GM18907 (cell line): ENCODE measurements around the gene TRPM1.

Experiments used
- ATAC-seq: cut with Tn5 transposase; IDR thresholded peaks from one replicate; pipeline ENCODE4 v1.9.1; 2021; ENCODE audit warnings: mild to moderate bottlenecking, moderate library complexity; ENCODE audit not compliant: unreplicated experiment

The TRPM1 gene

GRCh38 chr15:31049682-31050615 lies 51.6 kb downstream of the TRPM1 start:
- ATAC-seq, result no peak

DNA sequence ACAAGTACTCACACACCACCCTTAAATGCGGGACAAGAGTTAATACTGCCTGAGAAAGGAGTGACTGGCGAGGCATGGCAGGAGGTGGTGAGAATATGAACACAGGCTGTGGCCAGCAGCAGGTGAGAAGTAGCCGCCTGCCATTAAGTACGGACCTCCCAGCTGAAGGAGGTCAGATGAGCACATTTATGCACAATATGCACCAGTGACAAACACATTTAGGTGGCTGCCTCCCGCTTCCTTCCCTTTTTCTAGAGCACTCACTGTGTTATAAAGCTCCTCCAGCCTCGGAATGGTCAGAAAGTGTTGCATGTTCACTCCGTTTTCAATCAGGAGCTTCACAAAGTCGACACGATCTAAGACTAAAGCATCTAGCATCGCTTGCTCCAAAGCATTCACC lies 52.4 kb downstream of the TRPM1 start:
- ATAC-seq, result no peak

DNA sequence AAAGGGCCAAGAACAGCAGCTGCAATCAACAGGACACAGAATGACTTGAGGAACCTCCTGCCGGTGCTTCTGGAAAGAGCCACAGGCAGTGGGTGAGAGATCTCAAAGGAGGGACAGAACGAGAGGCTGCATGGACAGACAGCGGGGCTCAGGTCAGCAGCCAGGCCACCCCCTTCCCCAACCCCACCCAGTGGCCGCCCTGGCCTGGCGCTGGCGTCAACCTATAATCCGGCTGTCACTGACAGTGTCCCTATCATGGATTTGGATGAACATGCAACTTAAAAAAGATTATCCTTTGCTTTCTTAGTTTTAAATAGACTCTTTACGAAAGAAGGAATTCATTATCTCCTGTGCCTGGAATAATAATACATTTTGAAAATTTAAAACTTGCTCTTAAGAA lies 54.1 kb downstream of the TRPM1 start:
- no peak for ATAC-seq

DNA sequence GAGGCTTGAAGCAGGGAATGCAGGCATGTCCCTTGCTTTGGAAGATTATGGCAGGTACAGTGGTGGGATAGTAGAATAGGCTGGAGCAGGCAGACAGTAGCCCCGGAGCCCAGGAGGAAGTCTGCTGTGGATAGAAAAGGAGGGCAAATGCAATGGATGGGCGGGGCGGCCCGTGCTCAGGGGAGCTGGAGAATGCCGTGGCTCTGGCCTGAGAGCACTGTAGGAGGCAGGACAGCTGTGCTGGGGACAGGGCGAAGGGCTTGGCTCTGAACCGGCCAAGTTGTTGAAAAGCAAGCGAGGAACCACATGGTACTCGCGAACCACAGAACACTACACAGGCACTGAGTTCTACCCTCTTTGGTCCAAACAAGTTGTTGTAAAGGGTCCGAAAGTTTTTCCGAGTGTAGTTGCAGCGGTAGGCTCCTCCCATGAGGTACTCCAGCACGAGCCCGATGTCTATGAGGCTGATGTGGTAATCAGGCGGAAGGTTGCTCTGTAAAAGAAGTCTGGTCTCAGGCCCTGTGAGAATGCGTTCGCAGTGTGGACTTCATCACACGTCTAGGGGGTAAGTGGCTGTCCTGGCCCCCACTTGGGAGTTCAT lies 54.7 kb downstream of the TRPM1 start:
- ATAC-seq, result no peak

- ATAC-seq, result no peak
Measured at GRCh38 chr15:31045606-31046005, 55.9 kb downstream of the TRPM1 start.

DNA sequence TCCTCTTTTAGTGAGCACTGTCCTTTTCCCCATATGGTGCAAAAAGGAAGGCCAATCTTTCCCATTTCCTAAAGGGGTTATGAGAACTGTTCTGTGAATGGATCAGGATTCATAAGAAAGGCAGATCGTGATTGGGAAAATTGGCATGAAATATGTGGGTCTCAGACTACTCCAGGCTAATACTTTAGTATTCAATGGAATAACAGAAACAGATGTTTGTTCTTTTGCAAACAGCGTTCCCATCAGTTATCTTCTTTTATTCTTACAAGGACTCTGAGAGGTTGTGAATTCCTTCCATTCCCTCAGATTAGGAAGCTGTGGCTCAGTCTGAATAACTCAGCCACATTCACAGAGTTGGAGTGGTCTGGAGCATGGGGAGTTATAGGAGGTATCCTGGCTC lies 58.8 kb downstream of the TRPM1 start:
- ATAC-seq, result no peak

- no peak for ATAC-seq
Measured at GRCh38 chr15:31041610-31042009, 59.9 kb downstream of the TRPM1 start.

DNA sequence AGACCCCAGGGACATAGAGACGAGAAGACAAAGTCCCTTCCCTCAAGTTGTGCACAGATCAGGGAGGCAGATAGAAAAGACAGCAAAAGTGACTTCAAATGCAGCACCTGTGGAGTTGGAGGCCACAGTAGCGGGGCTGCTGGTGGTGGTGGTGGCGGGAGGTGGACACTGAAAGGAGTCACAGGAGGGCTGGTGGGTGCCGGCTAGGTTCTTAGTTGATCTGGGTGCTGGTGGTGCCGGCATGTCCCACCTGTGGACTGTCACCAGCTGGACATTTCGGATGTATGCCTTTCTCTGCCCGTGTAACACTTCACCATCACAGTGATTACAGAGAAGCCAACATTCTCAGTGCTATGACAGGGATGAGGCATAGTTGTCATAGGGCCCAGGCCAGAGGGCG lies 60.9 kb downstream of the TRPM1 start:
- no peak for ATAC-seq

DNA sequence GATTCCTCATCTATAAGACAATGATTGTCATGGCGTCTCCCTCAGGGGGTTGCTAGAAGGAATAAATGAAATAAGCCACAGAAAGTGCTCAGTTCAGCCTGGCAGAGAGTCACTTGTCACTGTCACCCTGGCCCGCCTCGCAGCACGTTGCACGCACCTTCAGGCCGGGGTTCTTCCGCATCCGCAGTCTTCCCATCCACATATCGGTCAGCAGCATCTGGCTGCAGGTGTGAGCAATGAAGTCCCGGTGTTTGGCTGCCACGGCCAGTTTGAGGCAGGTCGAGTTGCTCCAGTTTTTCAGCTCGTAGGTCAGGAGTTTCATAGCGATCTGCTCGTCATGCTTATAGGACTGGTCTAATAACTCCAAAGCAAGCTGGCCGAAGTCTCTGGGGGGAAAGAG lies 61.6 kb downstream of the TRPM1 start:
- ATAC-seq, result no peak

DNA sequence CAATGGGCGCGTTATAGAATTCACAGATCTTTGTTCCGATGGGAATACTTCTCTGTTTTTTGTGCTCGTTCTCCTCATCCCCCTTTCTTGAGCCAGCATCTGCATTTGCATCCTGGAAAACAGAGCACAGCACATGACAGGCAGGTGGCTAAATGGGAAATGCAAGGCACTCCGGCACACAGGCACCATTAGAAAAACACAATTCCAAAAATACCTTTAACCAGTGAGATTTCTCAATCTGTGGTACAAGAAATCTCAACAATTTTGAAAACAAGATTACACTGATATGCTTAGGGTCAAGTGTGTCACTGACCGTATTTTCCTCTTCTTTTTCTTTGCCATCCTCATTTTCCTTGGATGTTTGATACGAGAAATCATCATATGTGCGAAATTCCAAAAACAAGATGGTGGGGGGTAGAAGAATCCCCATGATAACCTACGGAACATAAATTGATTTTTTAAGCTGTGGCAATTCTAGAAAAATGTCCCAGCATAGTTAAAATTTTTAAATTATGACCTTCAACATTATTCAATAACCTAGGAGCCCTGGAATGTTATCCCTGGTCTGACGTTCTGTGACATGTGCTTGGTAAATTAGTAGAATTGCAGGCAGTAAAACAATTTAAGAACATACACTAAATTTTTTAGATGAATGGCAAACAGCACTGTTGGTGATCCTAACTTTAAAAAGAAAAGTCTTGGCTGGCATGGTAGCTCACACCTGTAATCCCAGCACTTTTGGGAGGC lies 63.6 kb downstream of the TRPM1 start:
- no peak for ATAC-seq

- ATAC-seq, result no peak
Measured at GRCh38 chr15:31036783-31037182, 64.7 kb downstream of the TRPM1 start.

GRCh38 chr15:31035610-31036009 lies 65.9 kb downstream of the TRPM1 start:
- ATAC-seq, result no peak

DNA sequence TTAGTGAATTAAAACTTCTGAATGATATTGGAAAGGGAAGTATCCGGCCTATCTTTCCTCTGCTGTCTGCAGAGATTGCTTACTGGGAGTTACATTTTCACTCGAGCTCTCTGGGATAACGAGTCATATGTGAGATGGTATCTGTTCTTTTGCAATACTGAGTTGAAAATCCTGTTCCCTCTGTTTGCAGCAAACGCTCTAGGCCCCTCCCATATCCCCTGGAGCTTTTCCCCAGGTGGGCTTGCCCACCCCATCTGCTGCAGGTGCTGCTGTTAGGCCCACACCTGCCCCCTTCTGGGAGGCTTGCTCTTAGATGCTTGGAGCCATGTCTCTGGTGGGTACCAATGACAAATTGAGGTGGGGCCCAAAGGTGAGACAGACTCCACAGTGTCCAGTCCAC lies 67.4 kb downstream of the TRPM1 start:
- ATAC-seq, result no peak

DNA sequence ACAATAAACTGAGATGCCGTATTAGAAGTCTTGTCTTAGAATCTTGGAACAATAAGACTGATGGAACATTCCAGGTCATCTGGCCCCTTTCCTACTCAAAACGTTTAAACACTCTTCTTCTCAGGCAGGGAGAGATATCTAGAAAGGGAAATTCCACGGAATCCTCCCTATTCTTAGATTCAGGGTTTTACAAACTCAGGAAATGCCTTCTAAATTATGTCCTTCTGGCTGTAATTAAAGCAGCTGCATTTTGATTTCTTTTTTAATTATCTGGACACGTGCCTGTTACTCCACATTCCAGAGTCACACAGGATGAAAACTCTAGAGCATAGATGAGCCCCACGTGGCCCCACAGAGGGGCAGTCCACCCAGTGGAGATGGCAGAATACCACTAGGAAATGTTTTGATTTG lies 68.6 kb downstream of the TRPM1 start:
- no peak for ATAC-seq

- ATAC-seq, result peak; percentile 91
Measured at GRCh38 chr15:31031471-31032067, 70.0 kb downstream of the TRPM1 start.

- ATAC-seq, result no peak
Measured at GRCh38 chr15:31027910-31028578, 73.5 kb downstream of the TRPM1 start.

- no peak for ATAC-seq
Measured at GRCh38 chr15:31025996-31026395, 75.5 kb downstream of the TRPM1 start.

GRCh38 chr15:31024979-31025378 lies 76.5 kb downstream of the TRPM1 start:
- no peak for ATAC-seq

DNA sequence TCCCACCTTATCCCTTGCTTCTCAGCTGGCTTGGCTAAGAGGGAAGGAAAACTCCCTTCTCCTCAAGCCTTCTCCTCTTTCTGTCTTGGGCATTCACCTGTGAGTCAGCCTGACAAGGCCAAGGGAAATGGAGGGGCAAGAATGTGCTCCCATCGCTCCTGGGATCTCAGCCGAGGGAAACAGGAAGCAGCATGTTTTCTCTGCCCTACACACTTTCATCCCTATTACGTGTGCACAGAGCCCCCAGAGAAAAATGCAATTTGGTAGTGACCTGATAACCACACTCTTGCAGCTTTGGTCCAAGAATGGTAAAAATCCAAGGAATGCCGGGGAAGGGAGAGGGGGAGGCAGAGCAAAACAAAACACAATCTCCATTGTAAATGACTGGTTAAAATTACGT lies 77.2 kb downstream of the TRPM1 start:
- ATAC-seq, result no peak

- ATAC-seq, result no peak
Measured at GRCh38 chr15:31023841-31024240, 77.7 kb downstream of the TRPM1 start.
